GM19468 (cell line): ENCODE results near the gene SGCA.

ENCODE experiments used
- ATAC-seq: cut with Tn5 transposase; IDR thresholded peaks from one replicate; pipeline ENCODE4 v1.9.1; 2021; ENCODE audit warnings: mild to moderate bottlenecking, moderate library complexity, moderate number of reproducible peaks; ENCODE audit not compliant: unreplicated experiment; ENCODE audit errors: extremely low read depth

The SGCA gene

DNA sequence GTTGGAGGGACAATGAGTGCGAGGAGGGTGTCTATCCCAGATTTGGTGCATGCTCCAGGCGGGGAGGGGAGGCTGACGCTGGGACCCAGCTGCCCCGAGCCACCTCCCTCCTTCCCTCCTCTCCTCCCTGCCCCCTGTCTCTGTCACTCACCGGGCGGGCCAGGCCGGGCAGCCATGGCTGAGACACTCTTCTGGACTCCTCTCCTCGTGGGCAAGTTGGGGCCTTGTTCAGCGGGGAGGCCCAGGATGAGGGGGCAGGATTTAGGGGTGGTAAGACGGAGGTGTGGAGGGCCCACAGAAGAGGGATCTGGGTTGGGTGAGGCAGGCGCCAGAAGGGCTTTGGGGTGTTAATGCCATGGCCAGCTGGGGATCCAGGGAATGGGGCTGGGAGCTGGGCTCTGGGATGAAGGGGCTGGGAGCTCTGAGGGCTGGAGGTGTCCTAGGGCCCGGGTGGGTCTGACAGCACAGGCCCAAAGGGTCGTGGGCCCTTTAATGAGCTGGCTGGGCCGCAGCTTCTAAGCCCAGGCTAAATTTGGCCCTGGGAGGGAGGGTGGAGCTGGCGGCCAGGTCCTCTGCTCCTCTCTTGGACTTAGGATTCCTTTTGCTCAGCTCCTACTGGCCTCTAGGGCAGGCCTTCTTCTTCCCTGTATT is at the start of gene SGCA:
TSS of gene SGCA (plus strand) at position 139 of the 651 bp plus-strand sequence. CDS start at position 175, 36 bp downstream.
- no peak for ATAC-seq

DNA sequence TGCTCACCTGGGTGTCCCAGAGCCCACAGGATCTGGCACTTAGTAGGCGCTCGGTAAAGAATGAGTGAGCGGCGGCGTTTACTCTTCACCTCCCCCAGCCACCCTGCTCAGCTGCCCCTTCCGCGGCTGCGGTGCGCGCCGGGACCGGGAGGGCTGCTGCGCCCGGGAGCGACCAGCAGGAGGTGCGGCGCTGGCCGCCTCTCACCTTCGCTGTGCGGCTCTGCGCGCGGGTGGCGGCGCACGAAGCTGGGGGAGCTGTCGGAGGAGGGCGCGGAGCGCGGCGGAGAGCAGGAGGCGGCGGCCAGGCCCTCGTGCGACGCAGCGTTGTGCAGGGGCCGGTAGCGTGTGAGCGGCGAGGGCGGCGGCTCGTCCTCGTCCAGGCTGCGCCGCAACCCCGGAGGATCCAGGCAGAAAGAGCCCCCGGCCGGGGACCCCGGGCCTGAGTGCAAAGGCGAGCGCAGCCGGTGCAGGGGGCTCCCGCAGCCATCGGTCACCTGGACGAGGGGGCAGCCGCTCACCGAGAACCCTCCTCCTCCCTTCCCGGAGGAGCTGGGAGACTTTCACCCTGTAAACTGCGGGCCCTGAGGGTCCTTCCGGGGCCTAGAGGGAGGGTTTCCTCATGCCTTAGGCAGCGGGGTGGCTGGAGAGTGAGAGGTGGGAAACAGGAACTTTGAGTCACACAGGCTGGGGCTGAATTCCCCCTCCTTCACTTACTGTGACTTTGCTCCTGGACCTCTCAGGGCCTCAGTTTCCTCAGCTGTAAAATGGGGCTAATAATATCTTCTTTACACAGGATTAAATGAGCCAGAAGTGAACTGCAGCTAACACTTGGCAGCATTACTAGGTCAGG is 48.4 kb upstream of the SGCA start:
- ATAC-seq, result no peak

DNA sequence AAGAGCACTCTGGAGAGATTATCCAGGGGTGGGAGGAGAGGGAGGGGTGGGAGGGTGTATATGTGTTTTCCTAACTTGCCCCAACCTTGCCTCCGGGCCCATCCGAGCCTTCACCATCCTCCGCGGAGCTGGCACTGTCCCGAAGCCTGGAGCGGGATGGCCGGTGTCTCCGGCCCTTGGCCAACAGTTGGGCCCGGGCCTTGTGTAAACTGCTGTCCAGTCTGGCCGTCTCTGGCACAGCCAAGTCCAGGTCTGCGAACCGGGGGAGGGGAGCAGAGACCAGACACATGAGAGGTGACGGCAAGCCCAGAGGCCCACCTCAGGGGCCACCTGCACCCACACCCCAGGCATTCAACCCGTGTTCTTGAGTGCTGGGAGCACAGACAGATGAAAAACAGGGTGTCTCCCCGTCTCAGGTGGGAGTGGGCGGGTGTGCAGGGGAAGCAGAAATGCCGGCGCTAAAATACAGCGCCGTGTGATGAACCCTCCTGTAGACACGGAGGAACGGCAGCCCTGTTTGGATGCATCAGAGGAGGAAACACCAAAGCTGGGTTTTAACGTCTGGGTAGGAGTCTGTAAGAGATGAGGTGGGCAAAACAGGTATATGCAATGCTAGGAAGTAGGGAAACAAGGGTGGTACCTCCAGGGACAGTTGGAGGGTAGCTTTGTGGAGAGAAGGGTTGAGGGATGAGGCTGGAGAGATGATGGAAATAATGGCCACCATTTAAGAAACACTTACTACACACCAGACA is 47.6 kb upstream of the SGCA start:
- ATAC-seq, result no peak

DNA sequence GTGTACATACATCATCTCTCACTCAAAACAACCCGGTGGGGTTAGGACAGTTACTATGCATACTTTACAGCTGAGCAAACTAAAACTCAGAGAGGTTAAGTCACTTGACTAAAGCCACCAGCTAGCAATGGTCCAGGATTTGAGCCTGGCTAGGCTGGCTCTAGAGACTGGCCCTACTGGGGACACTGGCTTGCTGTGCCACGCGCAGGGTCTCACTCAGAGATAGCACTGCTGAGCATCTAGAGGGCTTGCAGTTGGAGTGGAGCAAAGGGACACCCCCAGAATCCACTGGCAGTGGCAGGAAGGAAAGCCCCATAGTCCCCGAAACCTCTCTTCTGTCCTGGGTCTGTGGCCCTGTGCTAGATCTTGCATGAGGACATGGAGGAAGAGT is 47.0 kb upstream of the SGCA start:
- no peak for ATAC-seq

DNA sequence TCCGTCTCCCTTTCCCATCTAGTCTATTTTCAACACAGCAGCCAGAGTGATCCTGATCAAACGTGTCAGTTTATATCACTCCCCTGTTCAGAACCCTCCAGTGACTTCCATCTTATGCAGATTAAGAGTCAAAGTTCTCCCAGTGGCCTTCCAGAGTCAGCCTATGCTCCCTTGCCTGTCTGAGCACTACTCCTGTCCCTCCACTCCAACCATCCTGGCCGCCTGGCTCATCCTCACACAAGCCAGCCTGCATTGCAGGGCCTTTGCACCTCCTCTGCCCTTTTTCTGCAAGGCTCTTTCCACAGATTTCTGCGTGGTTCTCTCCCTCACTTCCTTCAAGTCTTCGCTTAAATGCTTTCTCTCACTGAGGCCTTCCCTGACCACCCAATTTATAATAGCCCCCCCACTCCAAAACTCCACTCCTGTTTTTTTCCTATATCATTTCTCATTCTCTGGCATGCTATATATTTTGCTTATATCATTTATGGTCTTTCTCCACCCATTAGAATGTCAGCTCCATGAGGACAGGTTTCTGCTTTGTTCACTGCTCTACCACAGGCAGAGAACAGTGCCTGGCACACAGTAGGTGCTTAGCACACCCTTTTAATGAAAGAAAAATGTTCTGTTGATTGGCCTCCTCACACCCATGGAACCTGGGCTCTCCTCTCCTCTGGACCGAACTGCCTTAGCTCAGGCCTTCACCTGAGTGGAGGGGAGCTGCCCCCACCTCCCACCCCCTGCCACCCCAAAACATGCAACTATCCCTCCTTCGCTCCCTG is 45.1 kb upstream of the SGCA start:
- ATAC-seq, result no peak

DNA sequence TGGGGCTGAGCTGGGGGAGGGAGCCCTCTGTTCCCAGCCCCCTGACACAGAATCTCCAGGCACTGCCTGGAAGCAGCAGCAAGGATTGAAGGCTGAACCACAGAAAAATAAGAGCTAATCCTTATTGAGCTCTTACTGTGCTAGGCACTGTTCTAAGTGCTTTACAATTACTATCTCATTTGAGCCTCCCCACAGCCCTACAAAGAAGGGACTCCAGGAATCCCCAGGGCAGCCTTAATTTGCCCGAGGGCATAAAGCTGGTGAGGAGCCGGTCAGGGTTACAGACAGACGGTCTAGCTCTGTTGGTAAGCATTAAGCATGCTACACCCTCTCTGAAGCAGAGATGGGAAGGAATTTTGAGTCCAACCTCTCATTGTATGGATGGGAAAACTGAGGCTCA is 42.9 kb upstream of the SGCA start:
- ATAC-seq, result no peak

DNA sequence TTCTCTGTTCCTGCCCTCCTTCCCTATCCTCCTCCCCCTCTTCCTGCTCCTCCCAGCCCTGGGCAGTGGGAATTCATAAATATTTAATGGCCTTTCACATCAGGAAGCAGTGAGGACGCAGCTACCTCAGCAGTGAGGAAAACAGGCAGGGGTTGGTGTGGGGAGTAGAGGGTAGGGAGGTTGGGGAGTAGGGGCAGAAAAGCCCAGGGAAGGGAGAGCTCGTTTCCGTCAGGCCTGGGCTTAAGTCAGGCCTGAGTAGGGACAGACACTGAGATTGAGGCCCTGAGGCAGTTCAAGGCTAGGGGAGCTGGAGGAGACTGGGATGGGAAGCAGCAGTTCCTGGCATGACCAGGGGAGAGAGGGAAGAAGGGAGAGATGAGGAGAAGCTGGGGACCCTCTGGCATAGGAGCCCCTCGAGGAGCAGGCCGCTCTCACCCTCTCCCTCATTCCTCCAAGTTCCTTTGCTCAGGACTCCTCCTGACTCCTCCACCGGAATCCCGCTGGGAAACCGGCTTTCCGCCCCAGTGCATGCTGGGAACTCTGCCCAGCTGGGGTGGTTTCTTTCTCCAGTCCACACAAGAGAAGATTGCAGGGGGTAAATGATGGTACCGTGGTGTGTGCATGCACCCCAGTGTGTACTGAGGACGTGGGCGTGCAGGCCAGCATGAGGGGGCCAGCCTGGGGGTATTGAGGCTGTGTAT is 42.0 kb upstream of the SGCA start:
- ATAC-seq, result no peak

DNA sequence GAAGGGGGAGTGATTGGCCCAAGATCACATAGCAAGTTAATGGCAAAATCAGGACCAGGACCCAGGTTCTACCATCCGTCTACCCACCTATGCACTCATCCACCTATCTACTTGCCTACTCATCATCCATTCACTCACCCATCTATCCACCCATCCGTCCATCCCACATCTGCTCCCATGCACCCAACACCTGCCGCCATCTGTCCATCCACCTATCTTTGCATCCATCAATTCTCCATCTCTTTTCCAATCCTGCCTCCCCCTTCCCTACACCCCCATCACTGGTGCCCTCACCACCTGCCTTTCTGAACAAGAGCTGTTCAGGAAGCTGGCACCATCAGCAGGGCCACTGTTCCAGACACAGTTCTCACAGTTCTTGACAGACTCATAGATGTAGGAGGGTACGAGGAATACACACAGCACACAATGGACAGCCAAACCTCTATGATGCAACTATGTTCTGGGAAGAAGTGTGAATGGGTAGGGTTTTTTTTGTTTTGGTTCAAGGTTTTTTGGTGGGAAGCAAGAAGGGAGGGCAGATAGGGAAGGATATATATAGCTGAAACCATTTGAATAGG is 40.3 kb upstream of the SGCA start:
- ATAC-seq, result no peak

DNA sequence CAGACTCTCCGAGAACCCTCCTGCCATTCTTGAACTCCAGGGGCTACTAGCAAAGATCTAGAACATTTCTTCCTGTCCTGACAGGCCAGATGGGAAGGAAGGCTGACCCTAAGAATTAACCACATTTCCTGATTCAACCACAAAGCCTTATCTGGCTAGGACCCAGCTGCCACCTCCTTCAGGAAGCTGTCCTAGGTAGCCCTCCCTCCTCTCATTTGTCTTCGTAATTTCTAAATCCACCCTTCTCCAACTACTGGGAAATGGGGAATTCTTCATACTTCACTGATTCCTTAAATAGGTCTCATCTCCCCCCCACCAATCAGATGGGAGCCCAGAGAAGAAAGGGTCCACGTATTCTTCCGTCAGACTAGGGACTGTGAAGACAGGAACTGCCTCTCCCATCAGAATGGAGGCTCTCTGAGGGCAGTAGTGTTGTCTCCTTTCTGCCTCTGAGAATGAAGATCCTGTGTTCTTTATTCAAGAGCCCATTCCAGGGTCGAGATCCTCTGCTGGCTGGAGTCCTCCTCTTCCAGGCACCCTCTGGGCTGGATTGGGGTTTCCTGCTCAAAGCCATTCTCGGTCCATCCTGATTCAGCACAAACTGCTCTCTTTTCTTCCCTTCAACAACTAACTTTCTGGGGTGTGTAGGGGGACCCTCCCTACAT is 38.0 kb upstream of the SGCA start:
- ATAC-seq, result no peak

DNA sequence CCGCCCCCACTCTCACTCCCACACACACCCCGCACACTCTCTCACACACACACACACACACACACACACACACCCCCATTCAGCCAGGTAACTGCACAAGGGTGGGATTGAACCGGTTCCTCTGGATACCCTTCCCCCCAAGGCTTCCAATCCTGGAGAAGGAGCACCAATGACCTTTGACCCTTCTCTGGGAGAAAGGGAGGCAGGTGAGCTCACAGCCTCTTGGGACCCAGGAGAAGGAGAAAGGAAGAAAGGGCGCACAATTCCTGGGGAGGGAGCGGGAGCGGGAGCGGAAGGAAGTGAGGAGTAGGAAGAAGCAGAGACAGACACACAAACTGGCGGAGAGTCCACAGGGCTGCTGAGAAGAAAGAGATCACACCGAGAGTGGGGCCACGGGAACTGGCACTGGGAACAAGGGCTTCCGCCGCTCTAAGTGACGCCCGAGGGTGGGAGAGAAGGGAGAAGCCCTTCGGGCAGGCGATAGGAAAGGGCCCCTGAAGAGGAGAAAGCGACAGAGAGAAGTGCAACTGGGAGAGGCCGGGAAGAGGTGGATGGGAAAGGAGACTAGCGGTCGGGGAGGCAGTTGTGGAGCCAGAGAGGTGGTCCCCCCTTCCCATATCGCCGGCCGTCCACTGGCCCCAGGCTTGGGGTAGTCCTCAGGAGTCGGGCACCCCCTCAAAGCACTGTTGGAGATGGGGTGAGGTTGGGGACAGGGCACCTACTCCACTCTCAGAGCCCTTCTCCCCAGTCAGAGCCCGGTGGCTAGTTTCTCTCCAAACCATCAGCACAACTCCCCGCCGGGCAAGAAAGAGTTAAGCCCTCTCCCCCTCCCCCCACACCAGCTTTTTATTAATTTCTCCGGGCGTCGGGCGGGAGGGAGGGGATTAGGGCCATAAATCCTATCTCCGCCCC is 37.1 kb upstream of the SGCA start:
- no peak for ATAC-seq

DNA sequence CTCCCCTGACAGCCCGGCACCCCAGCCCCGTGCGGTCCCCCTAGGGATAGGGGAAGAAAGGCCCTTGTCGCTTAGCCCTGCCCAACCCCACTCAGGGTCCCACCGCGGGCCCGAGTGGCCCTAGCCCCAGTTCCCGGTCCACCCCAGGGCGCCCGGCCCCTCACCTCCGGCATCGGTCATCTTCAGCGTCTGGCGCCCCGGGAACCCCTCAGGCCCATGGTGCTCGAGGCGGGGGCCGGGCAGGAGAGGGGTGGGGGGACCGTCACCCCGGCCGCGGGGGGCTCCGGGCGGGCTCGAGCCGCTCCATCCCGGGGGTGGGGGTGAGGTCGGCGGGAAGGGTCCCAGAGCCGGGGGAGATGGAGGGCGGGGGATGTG is 36.5 kb upstream of the SGCA start:
- no peak for ATAC-seq

DNA sequence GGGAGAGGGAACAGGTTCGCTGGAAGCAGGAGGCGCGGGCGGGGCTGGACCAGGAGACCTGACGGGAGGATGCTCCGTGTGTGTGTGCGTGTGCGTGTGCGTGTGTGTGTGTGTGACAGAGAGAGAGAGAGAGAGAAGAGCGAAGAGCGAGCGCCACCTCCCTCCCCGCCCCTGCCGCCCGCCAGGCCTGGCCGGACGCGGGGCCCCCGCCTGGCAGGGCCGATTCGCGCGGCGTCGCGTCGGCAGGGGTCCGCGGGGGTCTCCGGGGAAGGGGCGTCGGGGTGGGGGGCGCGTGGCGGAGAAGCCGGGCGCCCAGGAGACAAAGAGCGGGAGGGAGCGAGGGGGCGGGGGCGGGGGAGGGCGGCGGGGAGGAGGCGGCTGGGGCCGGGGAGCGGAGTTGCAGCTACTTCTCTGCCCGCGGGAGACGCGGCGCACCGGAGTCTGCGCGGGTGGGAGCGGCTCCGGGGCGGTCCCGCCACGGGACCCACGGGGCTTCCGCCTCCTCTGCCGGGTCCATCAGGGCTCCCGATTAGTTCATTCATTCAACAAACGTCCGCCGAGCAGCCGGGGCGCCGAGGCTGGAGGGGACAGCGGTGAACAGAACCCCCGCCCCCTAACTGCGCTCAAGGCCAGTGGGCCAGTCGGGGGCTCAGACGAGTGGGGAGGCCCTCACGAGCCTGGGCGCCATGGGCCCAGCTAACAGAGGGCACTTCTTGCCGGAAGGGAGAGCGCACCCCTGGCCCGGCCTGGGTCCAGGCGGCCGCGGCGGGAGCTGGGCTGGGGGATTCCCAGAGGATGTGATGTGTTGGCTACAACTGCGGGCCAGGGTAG is 35.9 kb upstream of the SGCA start, which contains the start of gene SAMD14:
TSS of gene SAMD14 (minus strand) at position 433 of the 831 bp plus-strand sequence. CDS start 5,201 bp downstream, outside the sequence.
- ATAC-seq, result no peak

DNA sequence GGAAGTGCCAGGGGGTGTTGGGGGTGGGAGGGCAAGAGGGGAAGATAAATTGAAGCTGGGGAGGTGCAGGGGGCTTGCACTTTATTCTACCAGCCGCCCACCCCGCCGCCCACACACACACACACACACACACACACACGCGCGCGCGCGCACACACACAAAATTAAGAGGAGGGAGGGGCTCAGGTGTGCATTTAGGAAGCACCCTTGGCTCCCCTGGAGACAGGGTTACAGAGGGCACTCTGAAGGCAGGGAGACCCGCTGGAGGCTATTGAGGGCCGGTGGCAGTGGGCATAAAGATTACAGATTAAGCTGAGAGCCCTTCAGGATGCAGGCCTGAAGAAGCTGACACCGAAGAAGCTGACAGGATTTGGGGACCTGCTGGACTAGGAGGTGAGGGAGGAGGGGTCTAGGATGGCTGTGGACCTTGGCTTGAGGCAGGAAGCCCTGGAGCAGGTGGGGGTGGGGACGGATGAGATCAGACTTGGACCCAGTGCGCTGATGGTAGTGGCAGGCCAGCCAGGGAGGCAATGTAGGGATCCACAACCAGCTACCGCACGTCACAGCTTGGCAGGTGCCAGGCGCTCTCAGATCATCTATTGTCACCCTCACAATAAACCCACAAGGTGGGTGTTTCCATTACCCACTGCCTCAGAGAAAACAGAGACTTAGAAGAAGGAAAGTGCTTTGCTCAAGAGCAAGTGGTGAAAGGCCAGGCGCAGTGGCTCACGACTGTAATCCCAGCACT is 35.1 kb upstream of the SGCA start:
- no peak for ATAC-seq

DNA sequence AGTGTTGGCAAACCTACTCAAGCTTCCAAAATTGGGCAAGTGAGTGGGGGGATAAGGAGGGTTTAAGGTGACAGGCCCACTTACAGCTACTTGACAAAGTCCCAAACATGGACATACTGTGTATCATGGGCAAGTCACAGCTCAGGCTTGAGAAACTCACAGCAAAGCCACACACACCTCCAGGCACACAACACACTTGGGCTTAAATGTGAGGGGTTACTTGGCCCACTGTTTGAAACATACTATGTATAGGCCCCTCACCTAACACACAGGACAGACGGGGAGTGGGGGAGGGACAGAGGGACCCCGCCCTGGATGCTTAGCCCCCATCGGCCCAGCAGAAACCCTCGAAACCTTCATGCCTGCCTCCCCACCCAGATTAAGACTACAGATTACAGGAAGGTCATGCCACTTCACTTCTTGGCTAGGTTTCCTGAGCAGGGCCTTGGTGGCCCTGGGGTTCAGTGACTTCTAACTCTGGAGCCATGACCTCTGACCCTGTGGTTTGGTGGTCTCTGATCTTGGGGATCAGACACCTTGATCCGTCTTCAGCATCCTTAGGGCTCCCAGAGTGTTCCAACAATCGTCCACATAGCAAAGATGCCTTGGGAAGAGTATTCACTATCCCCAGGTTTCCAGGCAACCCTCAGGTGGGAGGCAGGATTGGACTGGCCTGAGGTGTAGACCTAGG is 33.6 kb upstream of the SGCA start:
- ATAC-seq, result no peak

DNA sequence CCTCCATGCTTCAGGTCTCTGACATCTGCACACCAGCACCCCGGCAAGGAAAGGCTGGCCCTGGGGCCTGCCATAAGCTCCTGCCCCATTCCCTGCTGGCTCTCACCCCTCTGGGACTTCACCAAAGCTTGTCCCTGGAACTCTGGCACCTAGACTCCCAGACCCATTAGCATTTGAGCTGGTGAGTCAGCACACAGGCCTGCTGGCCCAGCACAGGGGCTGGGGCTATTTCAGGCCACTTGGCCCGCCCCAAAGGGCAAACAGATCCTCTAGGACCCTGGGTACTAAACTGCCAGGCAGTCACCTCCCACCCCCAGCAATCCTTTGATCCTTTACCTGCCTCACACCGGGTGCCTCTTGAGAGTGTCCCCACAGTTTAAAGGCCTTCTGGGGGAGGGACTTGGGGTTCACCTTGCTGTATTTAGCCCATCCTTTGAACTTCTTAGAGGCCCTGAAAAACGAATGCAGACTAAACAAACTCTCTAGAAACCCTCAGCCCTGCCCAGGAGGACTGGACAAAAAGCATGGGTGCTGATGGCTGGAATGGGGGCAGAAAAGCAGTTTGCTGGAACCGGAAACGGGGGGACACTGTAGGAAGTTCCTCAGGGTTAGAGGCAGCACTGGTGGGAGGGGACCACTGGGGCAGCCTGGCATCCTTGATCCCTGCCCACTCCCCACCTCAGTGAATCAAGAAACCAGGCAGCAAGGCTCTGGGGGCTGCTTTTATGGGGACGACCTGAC is 32.6 kb upstream of the SGCA start:
- no peak for ATAC-seq
